Peyer's patch (tissue), 4 donors: ENCODE data around the gene HYAL4. TPM values are rescaled to one million over a fixed set of nuclear protein-coding genes. Genes with fewer than 3 reads are reported as not detected.

ENCODE experiments used
- DNase-seq, 3 donors: peaks; one replicate each; pipeline ENCODE4 v3.0.0-alpha.2; 2017 to 2019
- H3K27ac ChIP-seq, 4 donors: fragments of 200-600 bp; sonication (generic); one replicate each; pipeline ENCODE4 v1.5.1; 2016 to 2019
- H3K27me3 ChIP-seq, 2 donors: fragments of 200-600 bp; sonication (generic); one replicate each; pipeline ENCODE4 v1.5.1; 2019
- H3K36me3 ChIP-seq, 3 donors: fragments of 200-600 bp; sonication (generic); one replicate each; pipeline ENCODE4 v1.5.1; 2016 to 2019
- H3K4me1 ChIP-seq, 4 donors: fragments of 200-600 bp; sonication (generic); one replicate each; pipeline ENCODE4 v1.5.1; 2016 to 2019
- H3K4me3 ChIP-seq, 4 donors: fragments of 200-600 bp; sonication (generic); 1 replicate in 3 of 4; 2 replicates in 1 of 4; pipeline ENCODE4 v1.5.1; 2016 to 2019; ENCODE audit warnings: mild to moderate bottlenecking in 1 of 4
- H3K9me3 ChIP-seq, 4 donors: fragments of 200-600 bp; sonication (generic); one replicate each; pipeline ENCODE4 v1.5.1; 2016 to 2019; ENCODE audit warnings: mild to moderate bottlenecking in 1 of 4
- POLR2A ChIP-seq, 2 donors: fragments of 450-650 bp; IDR thresholded peaks; one replicate each; pipeline ENCODE4 v1.5.1; 2017; ENCODE audit warnings: antibody characterized with exemption in 2 of 2, mild to moderate bottlenecking in 2 of 2, moderate library complexity in 2 of 2
- total RNA-seq, 4 donors: library from RNA; depleted of rRNA; stranded (reverse); fragments of >200 nt; gene quantifications; one replicate each; pipeline ENCODE4 v1.1.0, GENCODE V29; 2016
- TF ChIP-seq, protein P1 (sequence below), 6 experiments: fragments of 450-650 bp in 4 of 6; fragments of 200-600 bp in 2 of 6; sonication (generic) in 1 of 6; IDR thresholded peaks; one replicate each; pipeline ENCODE4 v1.5.1; 2017 to 2019; ENCODE audit warnings: antibody characterized with exemption in 6 of 6, mild to moderate bottlenecking in 3 of 6, moderate library complexity in 1 of 6

The HYAL4 gene
- total RNA-seq, 4 donors from 2014 or later: 0.53 TPM; not detected in 3

- Histone ChIP-seq H3K27me3 (no peaks in the 10 kb centered on the region), H3K36me3 (no peaks in the 10 kb centered on the region), H3K4me1 (no peaks in the 10 kb centered on the region), H3K9me3 (no peaks in the 10 kb centered on the region), H3K27ac (no peak overlapping the region), H3K4me3 (no peak overlapping the region)
- TF ChIP-seq POLR2A (IDR thresholded peaks at IDR 0.05): no peak
- TF ChIP-seq, protein P1, sequence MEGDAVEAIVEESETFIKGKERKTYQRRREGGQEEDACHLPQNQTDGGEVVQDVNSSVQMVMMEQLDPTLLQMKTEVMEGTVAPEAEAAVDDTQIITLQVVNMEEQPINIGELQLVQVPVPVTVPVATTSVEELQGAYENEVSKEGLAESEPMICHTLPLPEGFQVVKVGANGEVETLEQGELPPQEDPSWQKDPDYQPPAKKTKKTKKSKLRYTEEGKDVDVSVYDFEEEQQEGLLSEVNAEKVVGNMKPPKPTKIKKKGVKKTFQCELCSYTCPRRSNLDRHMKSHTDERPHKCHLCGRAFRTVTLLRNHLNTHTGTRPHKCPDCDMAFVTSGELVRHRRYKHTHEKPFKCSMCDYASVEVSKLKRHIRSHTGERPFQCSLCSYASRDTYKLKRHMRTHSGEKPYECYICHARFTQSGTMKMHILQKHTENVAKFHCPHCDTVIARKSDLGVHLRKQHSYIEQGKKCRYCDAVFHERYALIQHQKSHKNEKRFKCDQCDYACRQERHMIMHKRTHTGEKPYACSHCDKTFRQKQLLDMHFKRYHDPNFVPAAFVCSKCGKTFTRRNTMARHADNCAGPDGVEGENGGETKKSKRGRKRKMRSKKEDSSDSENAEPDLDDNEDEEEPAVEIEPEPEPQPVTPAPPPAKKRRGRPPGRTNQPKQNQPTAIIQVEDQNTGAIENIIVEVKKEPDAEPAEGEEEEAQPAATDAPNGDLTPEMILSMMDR (IDR thresholded peaks at IDR 0.05): no peak
- no peak for DNase-seq
Measured at GRCh38 chr7:123820864-123821263, 24.1 kb upstream of the HYAL4 start.

- TF ChIP-seq, protein P1 (IDR thresholded peaks at IDR 0.05): no peak
- TF ChIP-seq POLR2A (IDR thresholded peaks at IDR 0.05): no peak
- Histone ChIP-seq H3K27me3 (no peaks in the 10 kb centered on the region), H3K4me1 (no peaks in the 10 kb centered on the region), H3K27ac (no peak overlapping the region), H3K9me3 (no peaks in the 10 kb centered on the region), H3K4me3 (no peak overlapping the region), H3K36me3 (no peaks in the 10 kb centered on the region)
- DNase-seq: no peak
Measured at GRCh38 chr7:123821320-123821719, 23.6 kb upstream of the HYAL4 start.

DNA sequence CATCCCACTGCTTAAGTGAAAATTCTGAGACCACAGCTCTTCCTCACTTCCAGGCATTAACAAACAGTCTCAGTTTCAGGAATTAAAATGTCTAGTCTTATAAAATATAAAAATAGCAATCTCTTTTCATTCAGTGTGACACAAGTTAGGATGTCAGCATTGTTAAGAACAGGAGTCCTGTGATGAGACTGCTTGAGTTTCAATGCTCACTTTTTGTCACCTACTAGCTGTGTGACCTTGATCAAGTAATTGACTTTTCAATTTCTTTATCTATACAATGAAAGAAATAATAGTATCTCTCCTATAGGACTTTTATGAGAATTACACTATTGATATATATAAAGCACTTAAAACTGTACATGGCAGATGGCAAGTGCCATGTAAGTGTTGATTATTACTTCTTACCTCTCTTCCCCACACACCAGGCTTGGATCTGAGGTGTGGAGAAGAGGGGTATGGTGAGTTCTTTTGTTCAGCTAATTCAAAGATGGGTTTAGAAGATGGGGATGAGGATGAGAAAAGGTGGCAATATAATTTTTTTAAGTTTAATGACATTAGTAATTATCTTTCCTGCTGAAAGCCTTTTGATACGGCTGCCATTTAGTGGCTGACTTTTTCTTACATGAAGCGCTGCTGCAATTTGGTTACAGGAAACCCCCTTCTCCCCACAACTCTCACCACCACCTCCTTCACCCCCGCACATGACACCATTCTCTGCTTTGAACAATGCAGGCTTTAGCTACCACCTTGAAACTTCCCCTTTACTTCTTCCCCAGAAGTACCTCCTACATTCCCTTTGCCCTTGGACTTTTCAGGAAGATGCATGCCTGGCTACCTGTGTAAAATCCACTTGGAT lies 20.8 kb upstream of the HYAL4 start:
- DNase-seq: no peak

GRCh38 chr7:123824754-123825067 lies 20.3 kb upstream of the HYAL4 start:
- Histone ChIP-seq H3K9me3 (no peaks in the 10 kb centered on the region), H3K27me3 (no peaks in the 10 kb centered on the region), H3K4me1 (no peaks in the 10 kb centered on the region), H3K27ac (no peak overlapping the region), H3K4me3 (no peak overlapping the region), H3K36me3 (no peaks in the 10 kb centered on the region)
- DNase-seq: no peak
- TF ChIP-seq, protein P1 (IDR thresholded peaks at IDR 0.05): no peak
- TF ChIP-seq POLR2A (IDR thresholded peaks at IDR 0.05): no peak

More for the DNA sequence above, 20.8 kb upstream of the HYAL4 start:
- no peak for TF ChIP-seq POLR2A (IDR thresholded peaks at IDR 0.05)
- TF ChIP-seq, protein P1 (IDR thresholded peaks at IDR 0.05): no peak
- no peaks in the 10 kb centered on the region for H3K36me3 ChIP-seq
- no peaks in the 10 kb centered on the region for H3K9me3 ChIP-seq
- H3K4me1 ChIP-seq: no peaks in the 10 kb centered on the region
- H3K27me3 ChIP-seq: no peaks in the 10 kb centered on the region
- H3K4me3 ChIP-seq: no peak overlapping the region
- no peak overlapping the region for H3K27ac ChIP-seq

GRCh38 chr7:123828805-123829204 lies 16.2 kb upstream of the HYAL4 start:
- Histone ChIP-seq H3K36me3 (no peaks in the 10 kb centered on the region), H3K27me3 (no peaks in the 10 kb centered on the region), H3K27ac (no peak overlapping the region), H3K4me3 (no peak overlapping the region), H3K9me3 (no peaks in the 10 kb centered on the region), H3K4me1 (no peaks in the 10 kb centered on the region)
- DNase-seq: no peak
- TF ChIP-seq, protein P1 (IDR thresholded peaks at IDR 0.05): no peak
- no peak for TF ChIP-seq POLR2A (IDR thresholded peaks at IDR 0.05)
